HG03521 (cell line): ENCODE measurements around the gene DHDH.

Experiments used
- ATAC-seq: cut with Tn5 transposase; IDR thresholded peaks from one replicate; pipeline ENCODE4 v1.9.1; 2021; ENCODE audit warnings: mild to moderate bottlenecking, moderate library complexity; ENCODE audit not compliant: unreplicated experiment

DHDH gene

DNA sequence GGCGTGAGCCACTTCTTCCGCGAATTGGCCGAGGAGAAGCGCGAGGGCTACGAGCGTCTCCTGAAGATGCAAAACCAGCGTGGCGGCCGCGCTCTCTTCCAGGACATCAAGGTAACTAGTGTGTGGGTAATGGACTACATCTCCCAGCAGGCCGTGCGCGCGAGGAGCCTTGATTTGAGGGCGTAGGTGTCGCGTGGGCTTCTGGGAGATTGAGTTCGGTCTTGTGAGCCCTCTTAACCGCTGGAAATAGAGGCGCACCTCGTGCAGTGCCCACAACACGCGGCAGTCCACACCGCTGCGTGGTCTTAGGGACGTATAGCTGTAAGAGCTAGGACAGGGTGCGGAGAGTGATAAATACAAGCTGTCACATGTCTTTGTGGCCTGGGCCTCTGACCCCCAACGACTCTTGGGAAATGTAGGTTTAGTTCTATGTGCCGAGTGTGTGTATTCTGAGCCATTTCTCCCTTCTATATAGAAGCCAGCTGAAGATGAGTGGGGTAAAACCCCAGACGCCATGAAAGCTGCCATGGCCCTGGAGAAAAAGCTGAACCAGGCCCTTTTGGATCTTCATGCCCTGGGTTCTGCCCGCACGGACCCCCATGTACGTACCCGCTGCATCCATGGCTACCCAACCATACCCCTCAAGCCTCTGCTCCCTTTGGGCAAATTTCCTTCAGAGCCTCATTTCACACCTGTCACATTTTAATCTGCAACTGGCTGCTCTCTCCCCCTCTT, 32.5 kb downstream of the DHDH start:
- ATAC-seq, result peak; percentile 14

DNA sequence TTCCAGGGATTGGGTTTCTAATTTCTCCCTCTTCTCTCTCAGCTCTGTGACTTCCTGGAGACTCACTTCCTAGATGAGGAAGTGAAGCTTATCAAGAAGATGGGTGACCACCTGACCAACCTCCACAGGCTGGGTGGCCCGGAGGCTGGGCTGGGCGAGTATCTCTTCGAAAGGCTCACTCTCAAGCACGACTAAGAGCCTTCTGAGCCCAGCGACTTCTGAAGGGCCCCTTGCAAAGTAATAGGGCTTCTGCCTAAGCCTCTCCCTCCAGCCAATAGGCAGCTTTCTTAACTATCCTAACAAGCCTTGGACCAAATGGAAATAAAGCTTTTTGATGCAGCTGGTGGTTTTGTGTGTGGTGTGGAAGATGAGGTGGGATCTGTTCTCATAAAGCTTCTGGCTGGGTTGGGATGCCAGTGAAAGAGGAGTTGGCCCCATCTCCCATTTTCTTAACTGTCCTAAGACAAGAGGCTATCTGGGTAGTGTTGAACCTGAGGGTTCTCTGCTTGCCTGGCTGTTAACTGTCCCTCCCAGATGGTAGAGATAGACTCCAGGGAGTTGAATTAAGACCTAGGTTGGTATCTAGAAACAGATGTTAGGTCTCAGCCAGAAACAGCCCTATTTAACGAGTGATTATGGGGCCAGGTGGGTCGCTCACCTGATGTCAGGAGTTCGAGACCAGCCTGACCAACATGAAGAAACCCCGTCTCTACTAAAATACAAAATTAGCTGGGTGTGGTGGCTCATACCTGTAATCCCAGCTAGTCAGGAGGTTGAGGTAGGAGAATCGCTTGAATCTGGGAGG, 33.2 kb downstream of the DHDH start:
- no peak for ATAC-seq

GRCh38 chr19:48967346-48968178, 34.1 kb downstream of the DHDH start:
- ATAC-seq, result no peak

DNA sequence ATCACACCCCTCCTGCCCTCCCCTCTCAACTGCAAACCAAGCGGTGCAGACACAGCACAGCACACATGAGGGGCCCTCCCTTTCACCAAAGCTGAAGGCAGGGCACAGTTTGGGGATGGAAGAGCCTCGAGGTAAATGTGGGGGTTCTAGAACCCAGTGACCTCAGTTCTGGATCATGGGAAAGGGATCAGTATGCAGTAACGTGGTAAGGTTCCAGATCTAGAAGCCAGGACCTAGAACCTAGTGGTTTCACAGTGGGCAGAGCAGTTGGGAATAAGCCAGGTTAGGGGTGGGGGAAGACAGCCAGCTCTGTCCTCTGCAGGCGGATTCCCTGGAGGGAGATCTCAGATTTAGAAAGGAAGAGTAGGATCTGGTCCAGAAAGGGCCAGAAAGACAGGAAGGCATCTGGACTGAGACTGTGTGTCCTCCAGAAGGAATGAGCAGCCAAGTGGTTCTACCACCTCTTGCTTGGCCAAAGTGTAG, 34.7 kb downstream of the DHDH start:
- ATAC-seq, result no peak

GRCh38 chr19:48968813-48969218, 35.3 kb downstream of the DHDH start:
- no peak for ATAC-seq

DNA sequence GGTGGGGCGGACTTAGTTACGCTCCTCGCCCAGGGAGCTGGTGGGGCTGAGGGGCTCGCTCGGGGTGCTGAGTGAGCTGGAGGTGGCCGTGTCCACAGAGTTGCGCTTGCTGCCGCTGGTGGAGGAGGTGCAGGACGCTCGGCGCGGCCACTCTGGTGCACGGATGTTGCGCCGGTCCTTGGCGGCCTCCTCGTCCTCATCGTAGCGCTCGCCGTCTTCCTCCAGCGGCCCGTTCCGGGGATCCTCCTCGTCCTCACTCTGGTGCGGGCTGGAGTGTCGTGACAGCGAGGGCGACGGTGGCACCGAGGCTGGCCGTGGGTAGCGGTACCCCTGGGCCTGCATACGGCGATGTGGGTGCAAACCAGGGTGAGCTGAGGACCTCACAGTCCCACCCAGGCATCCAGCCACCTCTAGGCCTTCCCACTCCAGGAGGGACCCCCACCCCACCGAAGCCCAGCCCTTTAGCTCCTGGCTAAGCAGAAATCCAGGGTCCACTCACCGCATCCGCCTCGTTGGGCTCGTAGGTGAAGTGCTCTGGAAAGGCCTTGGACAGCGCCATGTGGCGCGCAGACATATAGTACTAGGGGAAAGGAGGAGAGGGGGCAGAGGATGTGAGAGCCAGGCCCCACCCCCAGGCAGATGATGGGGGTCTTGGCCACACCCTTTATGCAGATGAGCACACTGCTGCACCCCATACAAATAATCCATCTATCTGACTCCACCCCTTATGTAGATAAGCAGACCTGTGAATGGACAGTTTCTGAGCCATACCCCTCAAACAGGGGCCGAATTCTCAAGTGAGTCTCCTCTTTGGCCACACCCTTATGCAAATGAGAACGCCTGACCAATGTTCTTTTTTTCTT, 36.0 kb downstream of the DHDH start:
- ATAC-seq, result no peak

DNA sequence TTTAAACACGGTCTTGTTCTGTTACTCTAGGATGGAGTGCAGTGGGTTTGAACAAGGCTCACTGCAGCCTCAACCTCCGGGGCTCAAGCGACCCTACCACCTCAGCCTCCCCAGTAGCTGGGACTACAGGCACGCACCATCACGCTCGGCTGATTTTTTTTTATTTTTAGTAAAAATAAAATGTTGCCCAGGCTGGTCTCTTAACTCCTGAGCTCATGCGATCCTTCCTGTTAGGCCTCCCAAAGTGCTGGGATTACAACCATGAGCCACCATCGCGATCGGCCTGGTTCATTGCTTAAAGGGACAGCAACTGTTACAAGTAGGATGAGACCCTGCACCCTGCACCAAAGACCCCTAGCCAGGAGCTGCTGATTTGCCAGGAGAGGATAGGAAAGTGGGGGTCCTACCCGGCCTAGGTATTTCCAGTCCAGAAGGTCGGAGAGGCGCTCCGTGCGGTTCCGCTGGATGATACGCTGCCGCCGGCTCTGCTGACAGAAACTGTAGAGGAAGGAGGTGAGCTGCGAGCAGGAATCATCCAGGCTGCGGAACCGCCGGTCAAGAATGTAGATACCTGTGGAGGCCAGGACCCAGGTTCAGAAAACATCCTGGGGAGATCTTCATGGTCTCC, 36.8 kb downstream of the DHDH start:
- no peak for ATAC-seq

DNA sequence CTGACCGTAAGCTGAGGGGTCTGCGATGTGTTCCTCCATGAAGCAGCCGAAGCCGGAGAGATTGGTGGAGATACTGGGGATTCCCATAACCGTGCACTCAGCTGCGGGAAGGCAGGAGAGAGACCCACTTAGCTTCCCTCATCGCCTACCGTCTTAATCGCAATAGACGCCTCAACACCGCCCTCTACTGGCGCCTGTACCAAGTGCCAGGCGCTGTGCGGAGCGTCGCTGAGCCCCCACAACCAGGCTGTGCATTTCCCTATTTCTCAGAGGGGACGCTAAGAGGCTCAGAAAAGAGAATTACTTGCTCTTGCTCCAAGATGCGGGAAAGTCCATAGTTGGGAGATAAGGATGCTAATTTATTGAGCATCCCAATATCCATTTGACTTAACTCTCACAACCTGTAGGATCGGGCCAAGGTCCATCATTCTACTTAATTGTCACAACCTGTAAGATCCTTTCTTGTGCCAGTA, 37.5 kb downstream of the DHDH start:
- ATAC-seq, result no peak

- no peak for ATAC-seq
Observed at GRCh38 chr19:48975947-48976847, 42.7 kb downstream of the DHDH start.

GRCh38 chr19:48977061-48977460, 43.6 kb downstream of the DHDH start:
- ATAC-seq, result no peak

DNA sequence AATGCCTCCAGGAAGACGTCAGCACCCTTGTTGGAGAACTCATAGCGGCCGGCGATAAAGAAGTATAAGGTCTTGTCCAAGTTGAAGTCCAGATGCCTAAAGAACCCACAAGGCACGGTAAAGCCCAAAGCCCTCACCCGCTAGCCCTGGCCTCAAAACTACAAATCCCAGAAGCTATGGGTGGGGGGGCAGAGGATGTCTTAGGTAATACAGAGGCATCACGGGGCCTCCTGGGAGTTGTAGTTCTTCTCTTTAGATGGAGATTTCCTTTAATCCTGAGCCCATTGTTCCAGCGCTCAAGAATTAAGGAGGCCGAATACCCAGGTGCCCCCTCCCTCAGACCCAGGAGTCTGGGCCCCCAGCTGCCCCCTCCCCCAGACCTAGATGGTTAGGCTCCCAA, 48.8 kb downstream of the DHDH start:
- no peak for ATAC-seq

- ATAC-seq, result no peak
Observed at GRCh38 chr19:48985711-48986110, 52.2 kb downstream of the DHDH start.

GRCh38 chr19:48986211-48986610, 52.7 kb downstream of the DHDH start:
- ATAC-seq, result no peak

DNA sequence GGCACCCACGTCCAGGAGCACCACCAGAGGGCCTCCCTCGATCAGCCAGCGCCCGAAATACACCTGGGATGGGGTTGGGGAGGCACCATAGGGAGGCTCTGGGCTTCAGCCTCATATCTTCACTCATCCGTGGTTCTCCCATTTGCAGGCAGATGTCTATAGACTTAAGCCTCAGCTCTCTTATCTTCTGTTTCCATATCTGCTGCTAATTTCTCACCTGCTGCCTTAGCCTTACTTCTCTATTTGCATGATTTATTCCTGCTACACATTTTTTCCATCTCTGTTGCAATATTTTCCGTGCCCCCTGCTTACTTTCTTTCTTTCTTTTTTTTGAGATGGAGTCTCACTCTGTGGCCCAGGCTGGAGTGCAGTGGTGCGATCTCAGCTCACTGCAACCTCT, 53.8 kb downstream of the DHDH start:
- ATAC-seq, result no peak

DNA sequence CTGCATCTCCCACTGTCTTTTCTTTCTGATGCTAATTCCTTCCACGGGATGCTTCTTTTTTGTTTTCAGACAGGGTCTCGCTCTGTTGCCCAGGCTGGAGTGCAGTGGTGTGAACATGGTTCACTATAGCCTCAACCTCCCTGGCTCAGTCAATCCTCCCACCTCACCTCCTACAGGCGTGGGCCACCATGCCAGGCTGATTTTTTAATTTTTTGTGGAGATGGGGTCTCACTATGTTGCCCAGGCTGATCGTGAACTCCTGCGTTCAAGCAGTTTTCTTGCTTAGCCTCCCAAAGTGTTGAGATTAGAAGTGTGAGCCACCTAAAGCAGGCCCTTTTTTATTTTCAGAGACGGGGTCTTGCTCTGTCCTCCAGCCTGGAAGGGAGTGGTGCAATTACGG, 54.8 kb downstream of the DHDH start:
- ATAC-seq, result no peak

GRCh38 chr19:48988860-48989259, 55.4 kb downstream of the DHDH start:
- no peak for ATAC-seq

DNA sequence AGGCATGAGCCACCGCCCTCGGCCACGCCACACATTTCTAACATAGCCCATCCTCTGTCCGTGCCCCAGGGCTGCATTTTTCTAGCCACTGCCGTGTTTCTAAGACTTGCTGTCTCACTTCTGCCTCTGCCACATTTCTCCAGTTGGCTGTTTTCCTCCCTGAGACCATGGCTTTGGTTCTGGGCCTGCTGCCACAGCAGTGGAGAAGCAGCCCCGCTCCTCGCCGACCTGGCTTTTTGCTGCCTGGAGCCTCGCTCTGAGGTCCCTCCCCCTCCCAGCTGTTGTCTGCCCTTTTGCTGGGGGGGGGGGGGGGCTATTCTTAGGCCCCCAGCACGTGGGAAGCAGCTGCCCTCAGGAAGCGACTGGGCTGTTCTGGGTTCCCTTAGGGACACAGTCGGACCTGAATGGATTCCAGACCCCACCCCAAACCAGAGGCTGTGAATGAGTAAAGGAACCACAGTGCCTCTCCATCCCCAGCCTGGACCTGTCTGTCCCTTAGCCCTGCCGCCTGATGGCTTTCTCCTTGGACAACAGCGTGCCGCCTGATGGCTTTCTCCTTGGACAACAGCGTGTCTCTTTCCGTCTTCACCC, 56.3 kb downstream of the DHDH start:
- no peak for ATAC-seq

DNA sequence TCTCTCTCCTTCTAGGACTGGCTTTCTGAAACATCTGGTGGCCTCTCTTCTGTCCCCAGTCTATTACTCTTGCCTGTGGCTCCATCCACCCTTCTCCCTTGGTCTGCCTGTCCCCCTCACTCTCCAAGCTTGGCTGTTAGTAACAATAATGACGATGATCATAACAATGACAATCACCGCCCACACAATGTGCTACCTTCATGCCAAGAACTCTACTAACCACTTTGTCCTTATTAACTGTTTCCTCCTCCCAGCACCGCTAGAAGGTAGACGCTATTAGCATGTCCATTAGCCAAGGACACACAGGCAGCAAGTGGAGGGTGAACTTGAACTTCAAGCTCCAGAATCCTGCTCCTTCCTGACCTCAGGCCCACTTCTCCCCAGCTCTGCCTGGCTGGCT, 56.9 kb downstream of the DHDH start:
- no peak for ATAC-seq
